OCI-LY3 (cell line): ENCODE results near the gene PPP1R15B.

Source experiments
- EZH2phosphoT487 ChIP-seq: fragments of 200-600 bp; shearing (Covaris generic); IDR thresholded peaks from 2 replicates; pipeline ENCODE4 v1.6.1; 2018; ENCODE audit warnings: antibody characterized with exemption, mixed run types, low read depth
- TF ChIP-seq, protein P1 (sequence below): fragments of 200-600, 300-600 bp; sonication (generic); IDR thresholded peaks from 2 replicates; pipeline ENCODE4 v1.5.1; 2014; ENCODE audit warnings: antibody characterized with exemption, low read length, low read depth

DNA sequence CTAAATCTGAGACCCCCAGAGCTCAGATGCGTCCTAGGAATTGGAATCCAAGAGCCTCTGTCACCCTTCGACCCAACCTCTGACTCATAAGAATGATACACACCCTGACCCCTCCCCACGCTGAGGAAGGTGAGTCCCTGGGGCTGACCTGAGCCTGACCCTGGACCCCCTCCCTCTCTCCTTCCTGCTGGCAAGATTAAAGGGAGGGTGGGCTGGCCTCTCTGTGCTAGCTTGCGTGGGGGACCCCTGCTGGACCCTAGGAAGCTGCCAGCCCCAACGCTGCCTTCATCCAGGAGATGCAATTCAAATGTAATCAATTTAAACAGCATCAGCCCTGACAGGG, 52.5 kb downstream of the PPP1R15B start:
- TF ChIP-seq, protein P1, sequence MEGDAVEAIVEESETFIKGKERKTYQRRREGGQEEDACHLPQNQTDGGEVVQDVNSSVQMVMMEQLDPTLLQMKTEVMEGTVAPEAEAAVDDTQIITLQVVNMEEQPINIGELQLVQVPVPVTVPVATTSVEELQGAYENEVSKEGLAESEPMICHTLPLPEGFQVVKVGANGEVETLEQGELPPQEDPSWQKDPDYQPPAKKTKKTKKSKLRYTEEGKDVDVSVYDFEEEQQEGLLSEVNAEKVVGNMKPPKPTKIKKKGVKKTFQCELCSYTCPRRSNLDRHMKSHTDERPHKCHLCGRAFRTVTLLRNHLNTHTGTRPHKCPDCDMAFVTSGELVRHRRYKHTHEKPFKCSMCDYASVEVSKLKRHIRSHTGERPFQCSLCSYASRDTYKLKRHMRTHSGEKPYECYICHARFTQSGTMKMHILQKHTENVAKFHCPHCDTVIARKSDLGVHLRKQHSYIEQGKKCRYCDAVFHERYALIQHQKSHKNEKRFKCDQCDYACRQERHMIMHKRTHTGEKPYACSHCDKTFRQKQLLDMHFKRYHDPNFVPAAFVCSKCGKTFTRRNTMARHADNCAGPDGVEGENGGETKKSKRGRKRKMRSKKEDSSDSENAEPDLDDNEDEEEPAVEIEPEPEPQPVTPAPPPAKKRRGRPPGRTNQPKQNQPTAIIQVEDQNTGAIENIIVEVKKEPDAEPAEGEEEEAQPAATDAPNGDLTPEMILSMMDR, result no peak
- no peak for TF ChIP-seq EZH2phosphoT487
